Cerebellar nuclear complex (tissue), 1 donor: ENCODE data around the gene RAB37.
A peak's percentile ranks its signal among the peaks of the same experiment; 100 is the strongest.

Experiments used
- DNase-seq, 2 experiments: peaks; one replicate each; lab custom pipeline; 2025; lab: John Stamatoyannopoulos, UW

The RAB37 gene

DNA sequence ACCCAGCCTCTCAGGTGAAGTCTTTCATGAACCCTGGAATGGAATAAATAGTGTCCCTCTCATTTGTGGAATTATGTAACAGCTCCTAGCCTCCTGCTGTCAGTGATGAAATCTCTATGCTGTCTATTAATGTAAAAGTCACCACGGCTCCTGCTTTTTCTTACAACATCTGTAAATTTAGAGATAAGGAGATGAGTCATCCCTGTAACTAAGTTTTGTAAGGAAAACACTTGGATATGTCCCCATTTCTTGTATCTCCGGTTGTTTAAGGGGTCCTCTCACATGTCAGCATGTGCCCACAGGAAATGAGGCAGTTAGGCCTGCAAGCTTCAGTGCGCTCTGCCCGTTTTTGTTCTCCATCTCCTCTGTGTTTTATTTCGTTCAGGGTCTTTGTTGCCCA lies 41.9 kb downstream of the RAB37 start:
- no peak for DNase-seq

DNA sequence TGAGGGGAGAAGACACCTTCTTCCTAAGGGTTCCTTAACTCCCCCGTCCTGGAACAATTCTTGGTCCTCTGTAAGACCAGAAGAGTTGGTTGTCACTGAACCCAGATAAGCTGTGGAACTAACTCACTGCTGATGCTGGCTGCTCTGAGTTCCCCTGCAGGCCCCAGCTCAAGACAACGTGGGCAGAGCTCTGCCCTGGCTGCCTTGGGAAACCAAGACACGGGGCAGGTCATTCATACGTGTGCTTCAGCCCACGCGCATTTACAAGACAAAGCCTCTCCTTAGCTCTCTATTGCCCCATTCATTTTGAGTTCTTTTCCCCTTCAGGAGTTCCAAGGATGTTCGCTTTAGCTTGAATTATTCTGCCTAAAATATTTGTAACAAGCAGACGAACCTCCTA lies 42.4 kb downstream of the RAB37 start:
- DNase-seq = no peak

DNA sequence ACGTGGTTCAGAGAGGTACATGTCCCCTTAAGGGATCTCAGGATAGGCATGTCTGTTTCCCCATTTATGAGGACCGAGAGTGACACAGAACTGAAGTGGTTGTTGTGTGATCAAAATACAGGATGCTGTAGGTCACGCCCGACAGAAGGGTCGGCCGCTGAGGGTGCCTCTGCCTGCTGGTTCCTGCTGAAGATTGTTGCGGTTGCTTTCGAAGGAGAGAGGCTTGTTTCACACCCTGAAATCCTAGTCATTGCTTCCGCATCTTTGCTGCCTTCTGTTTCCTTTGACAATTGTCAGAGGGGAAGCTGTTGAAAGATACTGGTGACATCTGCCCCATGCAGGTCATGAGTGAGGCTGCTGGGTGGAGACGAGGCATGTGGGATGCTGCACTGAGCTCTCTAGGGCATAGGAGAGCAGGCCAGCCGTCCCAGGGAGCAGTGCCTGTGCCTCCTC lies 42.9 kb downstream of the RAB37 start:
- no peak for DNase-seq

DNA sequence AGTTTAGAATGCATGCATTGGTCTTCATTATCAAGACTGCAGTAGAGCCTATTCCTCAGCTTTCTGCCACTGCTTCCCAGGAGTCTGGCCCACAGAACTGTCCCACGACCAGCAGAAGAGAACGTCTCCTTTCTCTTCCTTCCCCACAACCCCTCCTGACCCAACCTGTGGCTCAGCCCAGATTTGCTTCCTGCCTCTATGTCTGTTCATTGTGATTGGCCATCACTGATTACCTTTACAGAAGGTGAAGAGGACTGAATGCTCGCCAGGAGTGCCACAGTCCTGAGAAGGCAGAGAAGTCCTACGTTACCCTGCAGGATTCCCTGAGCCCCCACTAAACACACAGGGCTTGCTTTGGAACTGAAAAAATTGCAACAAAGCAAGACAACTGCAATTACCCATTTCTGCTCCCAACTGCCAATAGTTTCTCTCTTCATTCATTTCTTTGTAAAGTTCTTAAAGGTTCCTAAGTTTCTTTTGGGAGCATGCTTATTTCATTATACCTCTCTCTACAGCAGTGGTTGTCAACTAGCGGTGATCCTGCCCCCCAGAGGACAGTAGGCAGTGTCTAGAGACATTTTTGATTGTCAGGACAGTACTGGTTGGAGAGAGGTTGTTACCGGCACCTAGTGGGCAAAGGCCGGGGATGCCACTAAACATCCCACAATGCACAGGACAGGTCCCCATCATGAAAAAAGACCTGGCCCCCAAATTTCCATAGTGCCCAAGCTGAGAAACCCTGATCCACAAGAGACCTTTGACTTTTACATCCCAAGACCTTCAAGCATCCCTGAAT lies 43.6 kb downstream of the RAB37 start:
- no peak for DNase-seq

DNA sequence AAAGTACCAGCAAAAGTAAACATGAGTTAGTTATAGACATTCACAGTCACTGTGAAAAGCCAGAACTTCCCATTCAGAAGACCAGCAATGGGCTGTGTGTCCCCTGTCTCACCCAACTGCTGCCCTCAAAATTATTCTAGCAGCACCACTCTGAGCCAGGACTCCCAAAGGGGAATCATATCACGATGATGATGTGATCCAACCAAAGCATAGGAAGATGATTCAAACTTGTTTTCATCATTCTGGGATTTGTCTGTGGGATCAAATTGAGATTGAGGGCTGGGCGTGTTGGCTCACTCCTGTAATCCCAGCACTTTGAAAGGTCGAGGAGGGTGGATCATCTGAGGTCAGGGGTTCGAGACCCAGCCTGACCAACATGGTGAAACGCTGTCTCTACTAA lies 45.5 kb downstream of the RAB37 start:
- no peak for DNase-seq

DNA sequence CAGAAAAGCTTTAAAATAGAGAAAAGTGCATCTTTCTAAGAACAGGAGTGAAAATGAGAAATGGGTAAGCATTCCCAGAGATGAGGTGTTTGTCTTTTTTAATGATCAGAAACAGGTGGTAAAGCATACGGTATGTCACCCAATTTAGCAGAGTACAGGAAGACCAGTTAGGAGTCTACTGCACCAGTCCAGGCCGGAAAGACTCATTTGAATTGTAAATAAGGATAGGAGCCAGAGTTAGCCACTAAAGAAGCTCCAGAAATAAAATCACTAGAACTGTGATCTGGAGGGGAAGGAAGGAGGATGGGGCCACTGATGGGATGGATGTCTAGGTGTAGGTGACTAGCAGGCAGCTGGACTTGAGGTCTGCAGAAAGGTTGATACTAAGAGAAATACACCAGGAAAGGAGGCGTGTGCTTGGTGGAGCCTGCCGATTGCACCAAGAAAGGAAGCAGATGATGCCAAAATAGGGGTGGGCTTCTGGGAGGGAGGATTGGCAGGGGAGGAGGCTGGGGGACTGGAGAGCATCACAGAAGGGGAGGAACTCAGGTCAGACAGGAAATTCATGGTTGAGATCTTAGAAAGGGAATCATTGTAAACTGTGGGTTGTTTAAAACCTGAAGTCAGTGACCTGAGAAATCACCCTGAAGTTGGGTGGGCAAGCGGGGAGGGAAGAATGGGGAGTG lies 47.2 kb downstream of the RAB37 start:
- DNase-seq = no peak

DNA sequence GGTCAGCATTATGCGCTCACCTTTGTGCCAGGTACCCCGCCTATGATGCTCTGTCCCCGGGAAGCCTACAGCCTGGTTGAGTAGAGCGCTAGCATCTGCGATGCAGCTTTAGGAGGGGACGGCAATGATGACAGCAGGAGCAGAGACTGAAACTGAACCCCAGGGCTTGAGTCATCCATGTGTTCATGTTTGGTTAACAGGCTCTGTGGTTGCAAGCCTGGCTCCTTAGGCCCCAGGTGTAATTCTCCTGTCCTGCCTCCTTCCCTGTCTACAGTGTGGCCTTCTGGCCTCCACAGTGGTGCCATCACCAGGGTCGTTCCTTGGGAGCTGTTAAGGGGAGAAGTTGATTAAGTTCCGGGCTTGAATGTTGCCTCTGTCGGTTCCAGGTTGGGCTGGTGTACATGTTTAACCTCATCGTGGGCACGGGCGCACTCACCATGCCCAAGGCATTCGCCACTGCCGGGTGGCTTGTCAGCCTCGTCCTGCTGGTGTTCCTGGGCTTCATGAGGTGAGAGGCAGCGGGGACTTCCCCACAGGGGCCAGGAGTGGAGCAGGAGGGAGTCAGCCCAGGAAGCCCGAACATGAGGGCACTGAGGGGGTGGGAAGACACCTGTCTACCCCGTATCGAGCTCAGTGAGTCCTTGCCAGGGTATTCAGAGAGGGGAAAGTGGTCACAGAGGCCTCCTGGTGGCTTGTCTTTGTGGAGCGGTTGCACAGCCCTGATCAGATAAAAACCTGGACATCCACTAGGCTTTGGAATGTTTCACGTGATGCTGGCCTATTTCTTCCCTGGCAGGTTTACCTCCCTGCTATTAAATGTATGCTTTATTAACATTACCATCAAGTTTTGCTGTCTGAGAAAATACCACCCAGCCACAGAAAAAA lies 48.3 kb downstream of the RAB37 start:
- no peak for DNase-seq

DNA sequence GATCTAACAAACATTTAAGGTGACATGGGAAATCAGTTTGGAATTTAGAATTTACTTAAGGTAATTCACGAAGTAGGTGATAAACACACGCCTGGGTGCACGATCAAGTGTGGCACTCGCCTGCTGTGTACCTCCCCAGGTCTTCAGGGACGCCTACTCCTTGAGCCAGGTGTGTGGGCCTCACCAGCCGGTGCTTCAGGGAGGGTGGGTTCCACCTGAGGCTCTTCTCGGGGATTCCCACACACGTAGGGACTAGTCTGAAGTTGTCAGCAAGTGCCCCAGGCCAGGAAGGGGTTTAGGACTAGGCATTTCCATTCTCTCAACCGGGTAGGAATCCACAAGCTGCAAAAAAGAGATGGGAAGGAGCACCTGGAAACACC lies 48.9 kb downstream of the RAB37 start:
- DNase-seq = no peak

DNA sequence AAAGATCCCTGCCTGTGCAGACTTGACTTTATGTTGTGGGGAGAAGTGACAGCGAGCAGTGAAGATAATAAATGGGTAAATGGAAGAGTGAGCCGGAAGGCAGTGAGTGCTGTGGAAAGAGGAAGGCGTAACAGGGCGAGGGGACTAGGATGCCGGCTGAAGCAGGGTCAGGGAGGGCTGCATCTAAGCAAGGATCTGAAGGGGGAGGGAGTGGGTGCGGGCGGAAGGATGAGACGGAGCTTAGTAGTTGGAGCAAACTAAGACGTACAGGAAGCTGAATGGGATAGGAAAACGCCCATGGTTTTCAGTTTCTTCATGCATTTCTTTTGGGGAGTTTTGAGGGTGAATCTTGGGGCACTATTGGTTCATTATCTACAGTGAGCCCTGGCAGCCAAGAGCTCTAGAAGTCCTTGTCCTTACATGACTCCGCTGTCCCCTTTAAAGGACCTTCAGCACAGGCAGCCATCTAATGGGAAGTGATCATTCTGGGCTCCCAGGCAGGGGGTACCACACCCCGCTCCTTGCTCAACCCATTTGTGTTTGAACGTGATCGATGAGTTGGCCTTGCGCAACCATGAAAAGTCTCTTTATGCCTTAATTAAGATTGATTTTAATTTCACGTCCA lies 49.5 kb downstream of the RAB37 start:
- no peak for DNase-seq

DNA sequence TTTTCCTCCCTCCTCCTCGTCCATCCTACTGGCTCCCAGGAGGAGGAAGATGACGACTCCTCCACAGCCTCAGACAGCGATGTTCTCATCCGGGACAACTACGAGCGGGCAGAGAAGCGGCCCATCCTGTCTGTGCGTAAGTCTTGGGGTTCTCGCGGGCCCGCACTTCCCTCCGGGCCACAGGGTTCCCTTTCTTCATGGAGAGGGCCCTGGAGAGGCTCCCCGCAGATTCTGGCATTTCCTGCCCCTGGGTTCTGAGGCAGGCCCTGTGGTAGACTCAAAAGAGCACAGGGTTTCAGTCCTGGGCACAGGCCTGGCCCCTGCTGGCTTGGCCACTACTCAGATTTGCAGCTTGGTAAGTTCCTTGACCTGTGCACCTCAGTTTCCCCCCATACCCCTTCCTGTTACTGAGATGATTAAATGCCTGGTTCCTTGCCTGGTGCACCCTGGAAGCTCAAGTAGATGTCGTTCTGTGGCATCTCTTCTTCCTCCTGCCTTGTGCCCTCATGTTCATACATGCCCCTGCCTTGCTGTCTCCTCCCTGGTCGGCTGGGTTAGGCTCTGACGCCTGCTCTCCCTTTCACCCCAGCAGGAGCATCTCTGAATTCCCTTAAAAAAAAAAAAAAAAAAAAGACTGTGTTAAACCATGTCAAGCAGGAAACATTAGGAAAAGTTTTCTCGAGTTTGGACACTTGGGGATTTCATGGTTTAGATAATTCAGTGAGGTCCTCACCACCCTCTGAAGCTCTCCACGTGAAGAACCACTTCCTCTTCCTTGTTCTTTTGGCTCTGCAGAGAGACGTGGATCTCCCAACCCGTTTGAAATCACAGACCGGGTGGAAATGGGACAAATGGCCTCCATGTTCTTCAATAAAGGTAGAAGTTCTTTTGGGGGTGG lies 53.4 kb downstream of the RAB37 start:
- no peak for DNase-seq

DNA sequence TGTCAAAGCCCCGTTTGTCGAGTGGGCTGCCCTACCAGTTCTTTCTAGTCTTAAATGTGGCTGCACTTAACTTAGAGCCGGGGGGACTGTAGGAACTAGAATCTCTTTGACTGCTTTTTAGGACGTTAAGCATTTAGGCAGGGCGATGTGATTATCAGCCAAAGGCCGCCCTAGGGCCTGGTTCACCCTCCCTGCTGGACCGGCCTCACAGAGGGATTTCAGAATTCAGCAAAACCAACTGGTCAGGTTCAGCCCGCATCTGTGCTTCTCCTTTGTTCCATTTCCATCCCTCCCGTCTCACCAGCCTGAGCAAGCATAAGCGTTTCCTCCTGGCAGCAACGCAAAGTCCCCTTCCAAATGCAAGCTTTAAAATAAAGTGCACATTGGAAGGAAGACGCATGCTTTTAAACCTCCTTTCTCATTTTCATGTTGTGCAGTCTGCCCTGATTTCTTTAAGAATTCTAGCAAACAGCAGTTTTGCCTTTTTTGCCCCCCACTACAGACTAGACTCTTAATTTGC lies 55.6 kb downstream of the RAB37 start:
- no peak for DNase-seq

DNA sequence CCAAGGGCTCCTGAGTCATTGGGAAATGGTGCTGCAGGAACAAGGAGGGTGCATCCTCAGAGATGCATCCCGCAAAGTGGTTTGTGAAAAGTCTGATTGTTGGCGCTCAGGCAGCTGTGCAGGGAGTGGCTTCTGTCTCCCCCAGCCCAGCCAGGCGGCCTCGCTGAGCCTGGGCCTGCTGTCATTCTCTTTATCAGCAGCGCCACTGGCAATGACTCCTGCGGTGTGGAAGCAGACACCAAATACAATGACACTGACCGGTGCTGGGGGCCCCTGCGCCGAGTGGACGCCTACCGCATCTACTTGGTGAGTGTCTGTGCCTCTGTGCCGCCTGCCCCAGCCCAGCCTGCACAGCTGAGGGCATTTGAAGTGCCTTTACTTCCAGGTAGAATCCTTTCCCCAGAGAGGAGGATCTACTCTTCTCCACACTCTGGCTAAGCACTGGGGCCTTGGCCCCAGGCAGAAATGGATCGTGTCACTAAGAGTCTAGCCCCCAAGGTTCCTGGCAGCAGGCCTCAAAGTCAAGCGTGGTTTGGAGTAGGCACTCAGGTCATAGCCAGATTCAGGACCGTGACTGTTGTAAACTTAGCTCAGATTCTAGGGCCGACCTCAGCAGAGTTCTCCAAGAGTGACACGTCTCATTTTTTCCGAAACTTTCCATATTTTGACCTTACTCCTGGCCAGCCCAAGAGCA lies 58.4 kb downstream of the RAB37 start:
- no peak for DNase-seq

DNA sequence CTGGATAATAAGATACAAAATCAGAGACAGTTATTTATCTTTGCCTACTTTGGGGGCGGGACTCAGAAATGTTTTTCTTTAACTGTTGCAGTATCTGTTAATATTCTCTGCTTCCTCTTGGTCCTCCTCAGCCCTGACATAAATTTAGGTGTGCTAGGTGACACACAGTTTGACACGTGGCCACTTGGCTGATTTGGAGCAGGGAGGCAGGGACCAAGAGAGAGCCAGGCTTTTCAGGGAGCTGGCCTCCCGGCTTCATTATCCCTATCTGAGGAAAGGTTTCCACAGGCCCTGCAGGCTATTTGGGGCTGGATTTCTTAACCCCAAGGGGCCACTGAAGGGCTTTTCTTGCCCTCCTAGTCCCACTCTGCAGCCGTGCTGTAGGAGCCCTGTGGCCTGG lies 59.2 kb downstream of the RAB37 start:
- DNase-seq = peak; percentile 54 to 73

DNA sequence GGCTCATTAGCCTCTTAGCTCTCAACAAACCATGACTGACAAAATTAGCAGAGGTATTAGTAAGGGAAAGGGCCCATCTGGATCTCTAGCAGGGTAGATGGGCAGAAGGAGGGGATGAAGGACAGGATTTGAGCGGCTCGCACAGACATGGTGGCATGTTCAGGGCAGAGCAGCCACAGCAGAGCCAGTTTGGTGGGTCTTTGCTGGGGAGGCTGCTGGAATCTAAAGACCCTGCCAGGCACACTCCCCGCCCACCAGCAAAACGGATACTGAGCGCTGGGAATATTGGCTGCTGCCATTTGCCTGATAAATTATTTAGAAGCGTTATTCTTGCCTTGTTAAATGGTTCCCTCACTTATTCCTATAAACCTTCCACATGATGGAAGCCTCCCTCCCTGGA lies 59.8 kb downstream of the RAB37 start:
- no peak for DNase-seq
